ENCODE measurements around the gene REPIN1. TPM values are rescaled to one million over a fixed set of nuclear protein-coding genes. Genes with fewer than 3 reads are reported as not detected.

Gene REPIN1
- total RNA-seq, 4 donors from 2014 or later, result 115 to 332 (median 159) TPM

- Histone ChIP-seq H3K9me3 (no peaks in the 10 kb centered on the region), H3K27ac (peak overlapping the region; percentile 16 to 97 (median 80)), H3K36me3 (peaks cover 0 to 21% of the 10 kb centered on the region in 2 donors), H3K27me3 (no peaks in the 10 kb centered on the region), H3K4me3 (no peak overlapping the region), H3K4me1 (peaks cover 29 to 35% of the 10 kb centered on the region in 2 donors)
- intact Hi-C loops (cut with DNase I; ENCODE audit: low total_unique reads), result no loop called here
- ATAC-seq (no peak), DNase-seq (no peak)
- TF ChIP-seq CTCF (IDR thresholded peaks at IDR 0.05 in 4 of 5, conservative IDR thresholded peaks at IDR 0.05 in 1 of 5), result no peak
- TF ChIP-seq POLR2A (IDR thresholded peaks at IDR 0.05), result no peak
- in situ Hi-C loops (cut with MboI; ENCODE audit: low sequenced_read_pairs in 4 of 4), result no loop called here
Measured at GRCh38 chr7:150374026-150374425, 5.4 kb downstream of the REPIN1 start.

- DNase-seq (no peak), ATAC-seq (no peak)
- Histone ChIP-seq H3K4me1 (peaks cover 28 to 32% of the 10 kb centered on the region in 2 donors), H3K27me3 (no peaks in the 10 kb centered on the region), H3K9me3 (no peaks in the 10 kb centered on the region), H3K36me3 (peaks cover 0 to 21% of the 10 kb centered on the region in 2 donors), H3K4me3 (no peak overlapping the region), H3K27ac (peak overlapping the region; percentile 16 to 97 (median 80))
- intact Hi-C loops (cut with DNase I; ENCODE audit: low total_unique reads) (no loop called here), in situ Hi-C loops (cut with MboI; ENCODE audit: low sequenced_read_pairs in 4 of 4) (no loop called here)
- no peak for TF ChIP-seq CTCF (IDR thresholded peaks at IDR 0.05 in 4 of 5, conservative IDR thresholded peaks at IDR 0.05 in 1 of 5)
- TF ChIP-seq POLR2A (IDR thresholded peaks at IDR 0.05), result no peak
Measured at GRCh38 chr7:150374472-150374871, 5.8 kb downstream of the REPIN1 start.

GRCh38 chr7:150375662-150376521, 7.3 kb downstream of the REPIN1 start:
- TF ChIP-seq CTCF (IDR thresholded peaks at IDR 0.05 in 4 of 5, conservative IDR thresholded peaks at IDR 0.05 in 1 of 5) (no peak), POLR2A (IDR thresholded peaks at IDR 0.05) (no peak)
- intact Hi-C loops (cut with DNase I; ENCODE audit: low total_unique reads), result loop anchor here (5.0 kb wide), 1 partner anchor 504 kb away; the partner anchor contains the start of gene ATP6V0E2
- DNase-seq (no peak), ATAC-seq (no peak)
- in situ Hi-C loops (cut with MboI; ENCODE audit: low sequenced_read_pairs in 4 of 4), result no loop called here
- no peaks in the 10 kb centered on the region for H3K9me3 ChIP-seq
- H3K27me3 ChIP-seq, result no peaks in the 10 kb centered on the region
- H3K27ac ChIP-seq, result peak overlapping the region; percentile 93 to 99 (median 96)
- H3K4me3 ChIP-seq, result no peak overlapping the region
- H3K4me1 ChIP-seq, result peaks cover 23 to 29% of the 10 kb centered on the region in 2 donors
- peaks cover 0 to 21% of the 10 kb centered on the region in 2 donors for H3K36me3 ChIP-seq

- H3K4me1 ChIP-seq, result peaks cover 23 to 29% of the 10 kb centered on the region in 2 donors
- in situ Hi-C loops (cut with MboI; ENCODE audit: low sequenced_read_pairs in 4 of 4), result no loop called here
- no peaks in the 10 kb centered on the region for H3K9me3 ChIP-seq
- H3K27ac ChIP-seq, result peak overlapping the region; percentile 93 to 99 (median 96)
- TF ChIP-seq CTCF (IDR thresholded peaks at IDR 0.05 in 4 of 5, conservative IDR thresholded peaks at IDR 0.05 in 1 of 5) (no peak), POLR2A (IDR thresholded peaks at IDR 0.05) (no peak)
- no peak for ATAC-seq
- intact Hi-C loops (cut with DNase I; ENCODE audit: low total_unique reads), result loop anchor here (5.0 kb wide), 1 partner anchor 504 kb away; the partner anchor contains the start of gene ATP6V0E2
- H3K27me3 ChIP-seq, result no peaks in the 10 kb centered on the region
- DNase-seq, result no peak
- no peak overlapping the region for H3K4me3 ChIP-seq
- H3K36me3 ChIP-seq, result peaks cover 0 to 21% of the 10 kb centered on the region in 2 donors
Measured at GRCh38 chr7:150376560-150376959, 7.9 kb downstream of the REPIN1 start.

Data from gastrocnemius medialis (tissue), 4 donors.